GM18507 (cell line): ENCODE data around the gene NGEF.
"Not testable (repeated sequence)": the region's sequence is repeated elsewhere in the genome, so short reads cannot be mapped to it uniquely, and the experiment has no call there.

Experiments
- DNase-seq: peaks from one replicate; pipeline ENCODE4 v3.0.0; 2011; ENCODE audit warnings: low read depth; ENCODE audit not compliant: insufficient read length; ENCODE audit errors: extremely low spot score
- FAIRE-seq: peaks from 2 replicates; lab custom pipeline; 2011; peaks lifted over from hg19 to GRCh38; lab: Jason Lieb, UNC

The NGEF gene

DNA sequence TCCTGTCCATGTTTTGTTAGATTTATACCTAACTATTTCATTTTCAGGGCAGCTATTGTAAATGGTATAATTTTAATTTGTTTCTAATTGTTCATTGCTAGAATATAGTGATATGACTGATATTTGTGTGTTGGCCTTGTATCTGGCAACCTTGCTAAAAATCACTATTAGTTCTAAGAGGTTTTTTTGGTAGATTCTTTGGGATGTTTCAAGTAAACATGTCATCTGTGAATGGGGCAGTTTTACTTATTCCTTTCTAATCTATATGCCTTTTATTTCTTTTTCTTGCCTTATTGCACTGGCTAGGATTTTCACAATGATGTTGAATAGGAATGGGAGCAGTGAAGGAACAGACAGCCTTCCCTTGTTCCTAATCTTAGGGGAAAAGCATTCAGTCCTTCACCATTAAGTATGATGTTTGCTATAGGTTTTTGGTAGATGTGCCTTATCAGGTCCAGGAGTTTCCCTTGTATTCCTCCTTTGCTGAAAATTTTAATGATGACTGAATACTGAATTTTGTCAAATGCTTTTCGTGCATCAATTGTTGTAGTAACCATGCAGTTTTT is 101.3 kb downstream of the NGEF start:
- DNase-seq (no peak), FAIRE-seq (no peak)

DNA sequence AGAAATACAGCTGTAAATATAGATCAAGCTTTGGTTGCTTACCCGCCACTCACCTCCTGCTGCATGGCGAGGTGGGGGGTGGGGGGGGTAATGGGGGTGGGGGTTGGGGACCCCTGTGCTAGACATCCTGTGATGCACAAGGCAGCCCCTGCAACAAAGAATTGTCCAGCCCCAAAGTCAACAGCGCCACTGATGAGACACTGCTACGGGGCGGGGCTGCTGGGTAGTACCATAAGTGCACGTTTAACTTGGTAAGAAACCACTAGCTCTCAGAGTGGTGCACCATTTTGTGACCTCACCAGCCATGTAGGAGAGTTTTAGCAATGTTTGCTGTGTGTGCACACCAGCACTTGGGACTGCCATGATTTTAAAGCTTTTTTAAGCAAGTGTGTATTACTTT is 102.7 kb downstream of the NGEF start:
- no peak for DNase-seq
- no peak for FAIRE-seq

DNA sequence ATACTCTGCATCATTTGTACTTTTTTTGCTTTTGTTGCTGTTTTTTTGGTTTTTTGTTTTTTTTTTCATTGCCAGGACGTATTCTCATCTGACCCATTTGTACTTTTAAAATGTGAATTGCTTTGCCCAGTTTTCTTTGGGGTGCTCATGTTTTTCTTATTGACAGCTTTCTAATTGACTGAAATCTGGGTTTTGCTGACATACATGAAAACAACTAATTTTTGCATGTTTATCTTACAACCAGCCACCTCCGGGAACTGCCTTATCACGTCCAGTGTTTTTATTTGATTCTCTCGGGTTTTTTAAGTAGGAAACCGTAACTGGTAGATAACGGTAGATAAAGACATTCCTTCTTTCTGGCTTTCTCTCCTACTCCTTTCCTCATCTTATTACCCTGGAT is 104.4 kb downstream of the NGEF start:
- DNase-seq (no peak), FAIRE-seq (no peak)

DNA sequence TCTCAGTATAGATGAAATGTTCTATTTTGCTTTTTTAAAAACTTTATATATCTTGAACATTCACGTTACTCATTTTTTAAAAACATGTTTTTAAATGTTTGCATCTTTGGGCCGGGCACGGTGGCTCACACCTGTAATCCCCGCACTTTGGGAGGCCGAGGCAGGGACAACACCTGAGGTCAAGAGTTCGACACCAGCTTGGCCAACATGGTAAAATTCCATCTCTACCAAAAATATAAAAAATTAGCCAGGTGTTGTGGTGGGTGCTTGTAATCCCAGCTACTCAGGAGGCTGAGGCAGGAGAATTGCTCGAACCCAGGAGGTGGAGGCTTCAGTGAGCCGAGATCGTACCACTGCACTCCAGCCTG is 105.4 kb downstream of the NGEF start:
- FAIRE-seq, DNase-seq: not testable (repeated sequence)

DNA sequence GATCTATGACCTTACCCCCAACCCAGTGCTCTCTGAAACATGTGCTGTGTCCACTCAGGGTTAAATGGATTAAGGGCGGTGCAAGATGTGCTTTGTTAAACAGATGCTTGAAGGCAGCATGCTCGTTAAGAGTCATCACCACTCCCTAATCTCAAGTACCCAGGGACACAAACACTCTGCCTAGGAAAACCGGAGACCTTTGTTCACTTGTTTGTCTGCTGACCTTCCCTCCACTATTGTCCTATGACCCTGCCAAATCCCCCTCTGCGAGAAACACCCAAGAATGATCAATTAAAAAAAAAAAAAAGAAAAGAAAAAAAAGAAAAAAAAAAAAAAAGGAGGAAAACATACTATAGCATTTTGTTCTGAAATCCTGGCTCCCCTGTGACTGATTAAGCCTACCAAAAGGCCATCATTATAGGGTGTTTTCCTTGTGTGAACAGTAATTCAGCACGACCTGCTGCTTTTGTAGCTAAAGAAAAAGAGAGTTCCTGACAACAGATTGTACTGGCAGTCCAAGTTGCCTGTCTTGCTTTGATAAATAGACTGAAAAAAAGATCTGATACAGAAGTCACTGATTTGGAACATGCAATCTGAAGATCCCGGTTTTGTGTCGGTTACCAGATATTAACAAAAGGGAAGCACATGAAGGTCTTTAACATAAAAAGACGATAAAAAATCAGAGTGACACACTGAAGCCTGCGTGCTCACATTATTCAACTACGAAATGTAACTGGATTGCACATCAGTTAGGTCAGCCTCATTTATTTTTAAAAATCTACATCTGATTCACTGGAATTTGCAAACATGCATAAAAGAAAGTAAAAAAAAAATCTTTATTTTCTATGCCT is 106.0 kb downstream of the NGEF start:
- FAIRE-seq, DNase-seq: not testable (repeated sequence)

DNA sequence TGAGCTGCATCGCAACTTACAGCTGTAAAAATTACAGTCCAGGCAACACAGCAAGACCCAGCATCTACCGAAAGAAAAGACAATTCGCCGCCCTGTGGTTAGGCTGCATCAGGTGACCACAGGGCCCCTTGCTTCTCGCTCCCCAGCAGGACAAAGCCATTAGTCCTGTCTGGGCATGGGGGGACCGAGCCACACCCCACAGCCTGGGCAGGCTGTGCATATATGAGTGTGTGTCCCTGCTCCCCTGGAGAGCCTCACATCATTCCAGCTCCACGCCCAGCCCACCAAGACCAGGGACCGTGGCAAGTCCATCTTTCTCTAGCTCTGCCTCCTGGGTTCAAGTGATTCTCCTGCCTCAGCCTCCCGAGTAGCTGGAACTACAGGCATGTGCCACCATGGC is 109.1 kb downstream of the NGEF start:
- DNase-seq (no peak), FAIRE-seq (no peak)

DNA sequence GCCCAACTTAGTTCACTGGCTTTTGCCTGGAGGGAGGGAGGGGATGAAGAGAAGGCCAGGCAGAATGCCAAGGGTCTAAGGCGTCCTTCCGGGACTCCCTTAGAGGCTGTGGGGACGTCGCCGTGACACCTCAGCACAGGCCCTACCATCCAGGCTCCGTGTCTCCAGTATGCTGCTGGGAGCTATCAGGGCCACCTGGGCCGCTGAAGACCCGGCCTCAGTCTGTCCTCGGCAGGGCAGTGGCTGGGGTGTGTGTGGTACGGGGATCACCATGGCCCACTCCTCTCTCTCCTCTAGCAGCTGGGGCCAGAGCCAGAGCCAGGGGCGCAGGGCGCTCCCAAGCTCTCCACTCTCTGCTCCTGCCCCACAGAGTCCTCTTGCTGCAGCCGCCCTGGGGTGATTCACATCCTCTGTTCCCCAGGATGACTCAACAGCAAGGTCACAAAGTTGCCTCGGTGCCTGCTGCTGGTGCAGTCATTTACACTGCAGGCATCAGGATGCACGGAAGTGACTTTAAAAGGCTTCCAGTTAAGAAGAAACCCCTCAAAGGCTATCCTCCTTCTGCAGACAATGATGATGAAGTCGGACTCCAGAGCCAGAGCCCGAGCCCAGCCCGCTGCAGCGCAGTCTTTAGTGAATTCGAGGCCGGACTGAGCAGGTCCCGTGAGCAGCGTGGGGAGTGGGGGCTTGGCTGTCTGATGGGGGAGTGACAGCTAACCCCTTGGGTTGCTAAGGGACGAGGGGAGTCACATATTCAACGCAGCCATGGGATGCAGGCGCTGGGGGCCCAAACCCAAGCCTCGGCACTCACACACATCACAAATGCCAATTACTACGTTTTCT is 111.1 kb downstream of the NGEF start:
- DNase-seq, result no peak
- no peak for FAIRE-seq

DNA sequence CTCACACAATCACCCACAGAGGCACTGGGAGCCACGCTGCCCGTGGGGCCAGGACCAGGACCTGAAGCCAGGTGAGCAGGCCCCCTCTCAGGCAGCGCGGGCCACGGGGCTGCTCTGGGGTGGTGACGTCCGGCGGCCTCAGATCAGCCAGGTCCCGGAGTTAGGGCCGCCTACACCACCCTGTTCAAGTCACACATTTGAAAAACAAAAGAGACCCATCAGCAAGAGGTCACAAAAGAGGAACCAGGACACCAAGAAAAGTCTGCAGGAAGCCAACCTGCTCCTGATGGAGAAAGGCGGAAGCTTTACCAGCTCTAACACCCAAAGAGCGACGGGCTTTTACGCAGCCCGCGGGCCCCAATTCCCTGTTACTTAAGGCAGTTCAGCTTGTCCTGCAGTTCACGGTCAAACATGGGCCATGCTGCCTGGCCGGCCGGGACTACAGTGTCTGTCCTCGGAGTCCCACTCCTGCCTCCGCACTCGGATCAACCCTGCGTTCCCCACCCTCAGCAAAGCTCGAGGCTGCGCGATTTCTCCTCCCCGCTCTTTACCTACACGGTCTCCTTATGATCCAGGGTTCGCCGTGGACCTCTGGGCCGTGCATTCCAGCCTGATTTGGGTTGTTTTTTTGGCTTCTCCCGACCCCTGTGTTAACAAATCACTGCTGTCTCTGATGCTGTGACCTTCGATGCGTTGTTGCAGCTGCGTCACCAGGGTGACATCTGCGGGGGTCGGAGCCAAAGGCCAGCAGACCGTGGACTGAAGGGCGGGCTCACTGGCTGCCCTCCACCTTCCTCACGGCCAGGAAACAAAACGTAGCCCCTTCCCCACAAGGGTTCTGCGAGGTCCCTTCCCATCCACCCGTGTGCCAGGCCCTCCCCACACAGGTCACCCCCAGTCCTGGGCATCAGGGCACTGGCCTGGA is 112.0 kb downstream of the NGEF start:
- no peak for FAIRE-seq
- DNase-seq, result no peak

DNA sequence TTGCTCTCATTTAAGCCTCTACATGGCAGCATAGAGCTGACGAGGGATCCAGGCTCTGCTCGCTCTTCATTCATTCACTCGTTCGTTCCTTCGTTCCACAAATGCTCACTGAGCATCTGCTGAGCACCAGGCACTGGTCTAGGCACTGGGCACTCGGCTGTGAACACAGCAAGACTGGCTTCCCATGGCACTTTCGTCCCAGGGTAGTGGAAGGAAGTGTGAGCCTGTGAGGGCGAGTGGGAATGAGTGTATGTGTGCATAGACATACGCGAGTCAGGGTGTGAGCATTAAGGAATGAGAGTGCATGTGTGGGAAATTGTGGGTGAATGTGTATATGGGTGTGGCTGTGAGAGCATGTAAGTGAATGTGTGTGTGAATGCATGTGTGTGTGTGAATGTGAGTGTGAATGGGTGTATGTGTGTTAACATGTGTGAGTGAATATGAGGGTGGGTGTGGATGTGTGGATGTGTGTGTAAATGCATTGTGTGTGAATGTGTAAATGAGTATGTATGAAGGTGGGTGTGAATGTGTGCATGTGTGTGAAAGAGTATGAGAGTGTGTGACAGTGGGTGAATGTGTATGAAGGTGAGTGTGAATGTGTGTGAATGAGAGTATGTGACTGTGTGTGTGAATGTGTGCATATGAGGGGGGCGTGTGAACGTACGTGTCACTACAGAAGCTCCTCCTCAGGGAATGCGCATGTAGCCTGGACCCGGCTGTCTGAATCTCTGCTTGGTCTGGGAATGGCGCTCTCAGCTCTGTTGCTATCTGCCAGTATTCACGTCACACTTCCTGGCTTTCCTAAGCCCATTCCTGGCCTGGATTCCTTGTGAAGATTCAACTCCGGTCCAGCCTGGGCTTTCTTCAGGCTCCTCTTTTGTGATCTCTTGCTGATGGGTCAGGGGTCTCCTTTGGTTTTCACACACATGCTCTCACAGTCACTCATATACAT is 114.2 kb downstream of the NGEF start:
- FAIRE-seq, result no peak
- no peak for DNase-seq

DNA sequence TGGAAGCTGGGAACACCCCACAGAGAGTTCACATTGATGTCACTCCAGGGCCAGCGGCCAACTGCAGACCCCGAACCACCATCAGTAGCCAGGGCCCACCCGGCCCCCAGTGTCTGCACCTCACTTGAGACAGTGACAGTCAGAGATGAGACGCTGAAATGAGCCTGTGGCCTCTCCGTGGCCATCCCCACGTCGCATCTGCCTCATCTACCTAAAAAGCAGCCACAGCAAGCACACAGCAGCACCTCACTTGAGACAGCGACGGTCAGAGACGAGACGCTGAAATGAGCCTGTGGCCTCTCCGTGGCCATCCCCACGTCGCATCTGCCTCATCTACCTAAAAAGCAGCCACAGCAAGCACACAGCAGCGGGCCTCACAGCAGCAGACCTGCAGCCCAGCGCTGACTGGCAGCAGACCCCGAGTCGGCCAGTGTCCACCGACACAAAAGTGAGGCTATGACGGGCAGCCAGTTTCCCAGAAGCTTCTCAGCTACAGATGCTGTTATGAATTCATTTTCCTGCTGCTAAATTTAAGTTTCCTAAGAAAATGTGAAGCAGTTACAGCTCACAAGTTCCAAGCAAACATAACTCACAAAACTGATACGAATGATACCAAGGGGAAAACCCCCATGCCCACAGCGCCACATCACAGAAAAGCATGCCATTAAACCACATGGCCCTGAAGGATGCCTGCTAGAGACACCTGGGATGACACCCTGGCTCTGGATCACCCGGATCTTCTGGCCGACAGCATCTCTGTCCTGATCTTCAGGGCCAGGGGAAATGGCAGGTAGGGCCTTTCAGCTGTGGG is 115.3 kb downstream of the NGEF start:
- FAIRE-seq (no peak), DNase-seq (no peak)

DNA sequence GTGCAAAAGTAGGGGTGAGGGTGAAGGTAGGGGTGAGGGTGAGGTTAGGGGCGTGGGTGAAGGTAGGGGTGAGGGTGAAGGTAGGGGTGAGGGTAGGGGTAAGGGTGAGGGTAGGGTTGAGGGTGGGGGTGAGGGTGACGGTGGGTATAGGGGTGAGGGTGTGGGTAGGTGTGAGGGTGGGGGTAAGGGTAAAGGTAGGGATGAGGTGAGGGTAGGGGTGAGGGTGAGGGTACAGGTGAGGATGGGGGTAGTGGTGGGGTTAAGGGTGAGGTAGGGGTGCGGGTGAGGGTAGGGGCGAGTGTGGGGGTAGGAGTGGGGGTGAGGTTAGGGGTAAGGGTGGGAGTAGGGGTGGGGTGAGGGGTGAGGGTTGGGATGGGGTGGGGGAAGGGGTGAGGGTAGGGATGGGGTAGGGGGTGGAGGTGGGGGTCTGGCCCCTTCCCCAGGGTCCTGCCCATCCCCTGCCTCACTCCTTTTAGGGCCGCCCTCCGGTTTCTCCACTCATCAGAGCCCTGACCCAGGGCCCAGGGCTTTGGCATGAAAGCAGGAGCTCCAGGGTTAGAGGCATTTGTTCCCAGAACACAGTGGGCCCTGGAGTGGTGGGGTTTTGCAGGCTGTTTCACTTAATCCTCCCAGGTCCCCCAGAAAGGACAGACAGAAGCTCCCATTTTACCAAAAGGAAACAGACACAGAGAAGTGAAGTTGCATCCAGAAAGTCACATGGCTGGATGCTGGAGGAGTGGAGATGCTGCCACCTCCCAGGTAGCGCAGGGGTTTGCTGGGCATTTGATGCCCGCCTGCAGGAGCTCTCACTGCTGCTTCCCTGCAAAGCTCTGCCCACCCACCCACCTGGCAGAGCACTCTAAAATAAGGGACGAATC is 116.1 kb downstream of the NGEF start:
- FAIRE-seq (no peak), DNase-seq (no peak)

DNA sequence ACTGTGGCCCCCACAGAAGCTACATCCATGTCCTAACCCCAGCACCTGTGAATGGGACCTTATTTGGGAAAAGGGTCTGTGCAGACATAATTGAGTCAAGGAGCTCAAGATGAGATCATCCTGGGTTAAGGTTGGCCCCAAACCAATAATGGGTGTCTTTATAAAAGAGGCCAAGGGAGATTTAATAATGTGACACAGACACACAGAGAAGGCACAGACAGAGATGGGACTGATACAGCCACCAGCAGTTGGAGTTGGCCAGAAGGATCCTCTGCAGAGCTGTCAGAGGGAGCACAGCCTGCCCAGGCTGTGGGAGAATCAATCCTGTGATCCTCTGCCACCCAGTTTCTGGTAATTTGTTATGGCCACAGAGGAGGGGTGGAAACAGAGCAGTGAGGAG is 116.9 kb downstream of the NGEF start:
- FAIRE-seq, result no peak
- no peak for DNase-seq

DNA sequence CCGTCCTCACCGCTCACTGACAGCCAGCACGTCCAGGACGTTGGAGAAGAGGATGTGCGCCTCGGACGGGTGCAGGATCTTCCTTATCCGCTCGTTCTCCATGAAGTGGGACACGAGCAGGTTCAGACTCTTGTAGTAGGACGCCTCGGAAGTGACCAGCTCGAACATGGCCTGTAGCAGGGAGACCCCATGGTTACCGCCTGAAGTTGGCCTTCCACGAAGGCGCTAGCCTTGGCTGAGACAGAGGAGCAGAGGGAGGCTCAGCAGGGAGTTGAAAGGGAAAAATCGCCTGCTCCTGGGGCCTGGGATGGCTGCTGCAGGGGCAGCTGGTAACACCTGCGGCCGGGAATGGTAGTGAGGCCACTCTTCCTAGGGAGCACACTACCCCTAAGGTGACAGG is 118.3 kb downstream of the NGEF start:
- no peak for FAIRE-seq
- DNase-seq, result no peak

DNA sequence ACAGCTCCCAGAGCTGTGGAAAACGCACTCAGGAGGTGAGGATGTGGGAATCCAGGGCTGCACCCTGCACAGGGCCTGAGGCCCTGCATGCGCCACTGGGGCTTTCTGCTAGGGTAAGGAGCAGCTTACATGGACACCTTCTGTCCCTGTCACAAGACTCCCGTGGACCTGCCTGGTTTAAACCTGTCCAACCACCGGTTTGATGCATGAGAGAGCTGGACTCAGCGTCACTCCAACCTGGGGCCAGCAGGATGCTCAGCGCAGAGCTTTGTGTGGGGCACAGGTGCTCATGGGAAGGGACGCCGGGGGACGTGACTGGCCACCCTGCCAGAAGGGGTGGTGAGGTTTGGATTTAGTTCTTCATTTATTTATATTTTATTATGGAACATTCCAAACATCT is 118.8 kb downstream of the NGEF start:
- FAIRE-seq (no peak), DNase-seq (no peak)

DNA sequence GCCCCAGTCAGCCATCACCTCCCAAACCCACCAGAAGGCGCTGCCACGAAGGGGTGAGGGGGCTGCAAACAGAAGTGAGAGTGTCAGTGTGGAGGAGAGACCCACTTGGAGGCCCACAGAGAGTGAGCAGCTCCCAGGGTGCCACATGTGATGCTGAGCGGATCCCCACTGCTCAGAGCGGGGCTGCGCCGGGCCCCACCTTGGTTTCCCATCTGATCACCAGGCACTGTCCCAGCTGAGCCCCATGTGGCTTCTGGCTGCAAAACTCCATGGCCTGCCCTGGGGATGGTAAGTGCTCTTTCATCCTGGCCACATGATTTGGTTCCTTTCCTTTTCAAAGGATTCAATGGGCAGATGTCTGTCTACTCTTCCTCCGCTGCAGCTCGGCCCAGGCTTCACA is 119.2 kb downstream of the NGEF start:
- no peak for FAIRE-seq
- no peak for DNase-seq

DNA sequence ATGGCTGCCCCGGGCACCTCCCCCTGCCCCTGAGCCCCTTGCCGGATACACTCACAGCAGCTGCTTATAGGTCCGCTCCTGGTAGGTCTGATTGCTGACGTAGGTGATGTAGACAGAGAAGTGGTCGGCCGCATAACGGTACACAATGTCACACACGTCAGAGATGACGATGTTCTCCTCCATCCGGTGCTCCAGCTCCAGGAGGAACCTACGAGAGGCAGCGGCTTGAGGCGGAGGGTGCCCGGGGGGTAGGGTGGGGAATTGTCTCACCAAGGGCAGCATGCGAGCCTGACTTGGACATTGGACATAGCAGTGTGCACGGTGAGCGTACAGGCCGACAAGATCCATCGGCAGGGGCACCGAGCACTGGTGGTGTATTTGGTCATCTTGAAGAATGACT is 120.2 kb downstream of the NGEF start:
- DNase-seq (no peak), FAIRE-seq (no peak)

DNA sequence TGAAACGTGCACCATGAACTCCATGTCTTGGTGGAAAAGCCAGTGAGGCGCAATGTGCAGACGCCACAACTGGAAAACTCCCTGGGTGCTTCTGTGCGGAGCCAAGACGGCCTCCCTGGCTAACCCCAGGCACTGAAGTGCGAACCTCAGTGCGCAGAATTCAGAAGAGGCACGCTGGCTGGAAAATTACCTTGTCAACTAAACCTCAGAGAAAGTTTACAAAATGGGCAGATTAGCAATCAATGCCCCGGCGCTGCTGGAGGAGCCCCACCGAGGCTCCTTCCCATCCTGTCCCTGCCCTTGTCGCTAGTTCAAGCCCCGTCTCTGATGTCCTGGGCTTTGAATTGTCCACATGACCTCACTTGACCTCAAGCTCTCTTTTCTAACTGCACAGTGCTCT is 120.8 kb downstream of the NGEF start:
- FAIRE-seq, result no peak
- no peak for DNase-seq
